Measurements from ENCODE around the gene ZDHHC16.

The ZDHHC16 gene

GRCh38 chr10:97479939-97480338, 34.0 kb downstream of the ZDHHC16 start:
- DNase-seq (ENCODE audit: low spot score), result no peak

GRCh38 chr10:97481071-97481470, 35.1 kb downstream of the ZDHHC16 start:
- no peak for DNase-seq (ENCODE audit: low spot score)
- no peak for TF ChIP-seq CTCF (IDR thresholded peaks at IDR 0.05; ENCODE audit: extremely low read depth, missing control alignments)

More at GRCh38 chr10:97479939-97480338, 34.0 kb downstream of the ZDHHC16 start:
- TF ChIP-seq CTCF (IDR thresholded peaks at IDR 0.05; ENCODE audit: extremely low read depth, missing control alignments), result no peak

- no peak for TF ChIP-seq CTCF (IDR thresholded peaks at IDR 0.05; ENCODE audit: extremely low read depth, missing control alignments)
- no peak for DNase-seq (ENCODE audit: low spot score)
These were observed 36.4 kb downstream of the ZDHHC16 start for GRCh38 chr10:97482381-97482780.

GRCh38 chr10:97483506-97483905, 37.5 kb downstream of the ZDHHC16 start:
- no peak for TF ChIP-seq CTCF (IDR thresholded peaks at IDR 0.05; ENCODE audit: extremely low read depth, missing control alignments)
- no peak for DNase-seq (ENCODE audit: low spot score)

GRCh38 chr10:97483921-97484320, 37.9 kb downstream of the ZDHHC16 start:
- no peak for DNase-seq (ENCODE audit: low spot score)
- TF ChIP-seq CTCF (IDR thresholded peaks at IDR 0.05; ENCODE audit: extremely low read depth, missing control alignments), result no peak

- no peak for TF ChIP-seq CTCF (IDR thresholded peaks at IDR 0.05; ENCODE audit: extremely low read depth, missing control alignments)
- no peak for DNase-seq (ENCODE audit: low spot score)
These were observed 39.8 kb downstream of the ZDHHC16 start for GRCh38 chr10:97485647-97486281.

- no peak for TF ChIP-seq CTCF (IDR thresholded peaks at IDR 0.05; ENCODE audit: extremely low read depth, missing control alignments)
- DNase-seq (ENCODE audit: low spot score), result no peak
These were observed 44.6 kb downstream of the ZDHHC16 start for GRCh38 chr10:97490592-97490991.
